GM12891 (cell line): ENCODE results near the gene CHRNA3.

Experiments used
- PAX5 ChIP-seq: IDR thresholded peaks from 2 replicates; pipeline ENCODE4 v1.6.1; 2011; ENCODE audit warnings: low read length, moderate library complexity, mild to moderate bottlenecking; ENCODE audit not compliant: insufficient read depth, severe bottlenecking
- POLR2A ChIP-seq: IDR thresholded peaks from 2 replicates; pipeline ENCODE4 v1.6.1; 2011; ENCODE audit warnings: low read depth, low read length, control low read depth
- POLR2AphosphoS5 ChIP-seq: IDR thresholded peaks from 2 replicates; pipeline ENCODE4 v1.6.1; 2011; ENCODE audit warnings: low read depth, low read length, control low read depth
- POU2F2 ChIP-seq: IDR thresholded peaks from 2 replicates; pipeline ENCODE4 v1.6.1; 2011; ENCODE audit warnings: low read depth, mild to moderate bottlenecking, control low read depth, low read length, moderate library complexity
- SPI1 ChIP-seq: IDR thresholded peaks from 2 replicates; pipeline ENCODE4 v1.6.1; 2011; ENCODE audit warnings: low read depth, low read length, control low read depth
- TAF1 ChIP-seq: IDR thresholded peaks from 2 replicates; pipeline ENCODE4 v1.6.1; 2011; ENCODE audit warnings: low read depth, low read length, control low read depth

DNA sequence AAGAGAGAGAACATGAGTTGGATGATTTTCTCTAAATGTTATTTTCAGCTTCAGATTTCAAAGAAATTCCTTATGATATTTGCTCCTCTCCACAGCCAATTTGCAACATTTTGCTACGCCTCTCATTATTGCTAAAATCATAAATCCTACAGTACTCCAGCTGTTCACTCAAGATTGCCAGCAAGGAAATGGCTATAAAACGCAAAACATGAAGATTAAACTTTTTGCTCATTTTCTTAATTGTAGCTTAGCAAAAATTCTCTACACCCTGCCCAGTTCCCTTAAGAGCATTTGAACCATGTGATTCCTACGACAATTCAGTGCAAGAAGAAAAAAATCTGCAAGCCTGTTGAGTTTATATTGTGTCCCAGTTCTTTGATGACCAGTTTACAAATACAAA is 6.8 kb downstream of the CHRNA3 start:
- no peak for TF ChIP-seq TAF1
- TF ChIP-seq POLR2A, result no peak
- TF ChIP-seq POLR2AphosphoS5, result no peak
- no peak for TF ChIP-seq PAX5
- no peak for TF ChIP-seq SPI1
- no peak for TF ChIP-seq POU2F2
